IPS DF 6.9 (cell line): ENCODE measurements around the gene CACNB2.

ENCODE experiments used
- DNase-seq: peaks from one replicate; pipeline ENCODE4 v3.0.0-alpha.2; 2013; ENCODE audit warnings: low read depth, low spot score
- H3K27ac ChIP-seq: one replicate; pipeline ENCODE4 v1.5.1; 2013; ENCODE audit warnings: low read length, control low read depth
- H3K27me3 ChIP-seq: 2 replicates; pipeline ENCODE4 v1.6.1; 2013; ENCODE audit warnings: mild to moderate bottlenecking, low read length; ENCODE audit not compliant: control insufficient read depth, insufficient read depth
- H3K36me3 ChIP-seq: 2 replicates; pipeline ENCODE4 v1.6.1; 2013; ENCODE audit warnings: low read length; ENCODE audit not compliant: control insufficient read depth, insufficient read depth
- H3K4me1 ChIP-seq: 2 replicates; pipeline ENCODE4 v1.6.1; 2013; ENCODE audit warnings: low read length; ENCODE audit not compliant: control insufficient read depth, insufficient read depth
- H3K4me3 ChIP-seq: 2 replicates; pipeline ENCODE4 v1.5.1; 2013; ENCODE audit warnings: mild to moderate bottlenecking, low read length
- H3K9me3 ChIP-seq: 2 replicates; pipeline ENCODE4 v1.6.1; 2013; ENCODE audit warnings: low read length, inconsistent platforms; ENCODE audit not compliant: control insufficient read depth, insufficient read depth
- WGBS: extraction: QIAGEN DNeasy Blood & Tissue Kit; methylation state at CpG from one replicate; pipeline ENCODE4 v1.1.7; 2013; ENCODE audit warnings: mixed read lengths, missing lambda C conversion rate; ENCODE audit not compliant: insufficient read length, insufficient coverage; 5-methylcytosine and 5-hydroxymethylcytosine counted together

The CACNB2 gene

DNA sequence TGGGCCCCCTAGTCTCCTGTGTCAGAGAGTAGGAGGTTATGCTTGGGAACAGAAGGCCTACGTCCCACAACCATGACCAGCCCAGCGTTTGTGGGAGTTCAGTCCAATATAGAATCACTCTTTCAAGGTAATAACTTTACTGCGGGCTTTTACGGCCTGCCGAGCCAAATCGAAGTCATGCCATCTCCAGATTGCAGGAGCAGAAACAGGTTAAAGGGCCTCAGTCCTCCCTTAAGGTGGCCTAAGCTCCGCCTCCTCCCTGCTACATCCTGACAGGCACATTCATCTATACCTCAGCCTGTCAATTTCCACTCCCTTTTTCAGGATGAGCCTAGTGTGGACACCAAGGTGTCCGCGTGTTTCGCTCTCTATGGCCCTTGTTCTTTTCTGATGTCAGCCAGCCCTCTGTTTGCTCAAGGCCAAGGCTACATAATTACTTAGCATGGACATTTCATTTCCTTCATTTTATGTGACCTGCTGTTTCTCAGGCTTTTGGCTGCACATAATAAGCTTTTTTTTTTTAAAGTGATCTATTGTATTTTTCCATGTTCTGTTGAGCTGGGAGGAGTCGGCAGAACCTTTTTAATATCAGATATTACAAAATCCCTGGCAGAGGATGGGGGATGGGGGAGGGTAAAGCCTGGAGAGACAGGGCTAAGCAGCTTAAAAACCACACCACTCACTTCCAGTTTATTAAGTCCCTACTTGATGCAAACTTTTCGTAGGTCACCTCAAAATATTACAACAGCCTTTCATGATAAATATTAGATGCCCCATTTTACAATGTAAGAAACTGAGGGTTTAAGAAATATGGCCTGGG, 84.6 kb downstream of the CACNB2 start:
- Histone ChIP-seq H3K9me3 (no peaks in the 10 kb centered on the region), H3K36me3 (no peaks in the 10 kb centered on the region), H3K27ac (no peak overlapping the region), H3K27me3 (no peaks in the 10 kb centered on the region), H3K4me1 (no peaks in the 10 kb centered on the region), H3K4me3 (no peak overlapping the region)
- no CpG with 5 or more reads among the region's 12 CpGs for WGBS
- no peak for DNase-seq

DNA sequence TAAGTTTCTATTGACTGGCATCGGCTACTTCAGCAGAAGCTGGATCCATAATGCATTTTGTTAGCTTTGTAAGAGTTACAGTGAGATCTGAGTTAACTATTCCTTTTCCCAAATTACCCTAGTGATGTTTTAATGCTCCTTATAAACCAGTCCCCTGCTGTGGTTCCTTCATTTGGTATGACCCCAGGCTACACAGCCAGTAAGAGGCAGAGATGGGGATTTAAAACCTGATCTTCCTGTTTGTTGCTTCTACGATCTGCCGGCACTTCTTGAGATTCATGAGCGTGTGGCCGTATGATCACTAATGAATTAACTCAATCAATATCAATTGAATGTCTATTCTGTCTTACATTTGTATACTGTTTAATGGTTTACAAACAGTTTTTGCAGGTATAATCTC, 86.1 kb downstream of the CACNB2 start:
- no CpG with 5 or more reads among the region's 5 CpGs for WGBS
- H3K4me1 ChIP-seq: no peaks in the 10 kb centered on the region
- H3K9me3 ChIP-seq: no peaks in the 10 kb centered on the region
- H3K27me3 ChIP-seq: no peaks in the 10 kb centered on the region
- H3K27ac ChIP-seq: no peak overlapping the region
- no peaks in the 10 kb centered on the region for H3K36me3 ChIP-seq
- no peak overlapping the region for H3K4me3 ChIP-seq
- no peak for DNase-seq

DNA sequence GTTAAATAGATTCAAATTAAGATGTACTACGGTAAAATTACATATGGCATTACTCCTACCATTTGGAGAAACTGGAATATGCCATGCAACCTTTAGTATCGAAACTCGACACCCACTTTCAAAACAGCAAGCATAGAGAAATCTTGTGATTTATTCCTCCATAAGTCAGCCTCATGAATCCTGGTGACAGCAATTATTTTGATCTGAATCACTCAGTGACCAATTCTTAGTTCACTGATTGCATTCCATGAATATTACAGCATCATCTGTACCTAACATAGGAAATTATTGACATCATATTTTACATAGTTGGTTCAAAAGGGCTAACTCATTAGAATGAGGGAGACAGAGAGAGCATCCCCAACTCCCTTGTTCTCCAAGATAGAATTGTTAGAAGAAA, 89.6 kb downstream of the CACNB2 start:
- no CpG with 5 or more reads among the region's 3 CpGs for WGBS
- Histone ChIP-seq H3K4me3 (no peak overlapping the region), H3K9me3 (no peaks in the 10 kb centered on the region), H3K4me1 (no peaks in the 10 kb centered on the region; the same call in 1 of the 2 replicates), H3K27ac (no peak overlapping the region), H3K36me3 (no peaks in the 10 kb centered on the region), H3K27me3 (no peaks in the 10 kb centered on the region)
- DNase-seq: no peak

DNA sequence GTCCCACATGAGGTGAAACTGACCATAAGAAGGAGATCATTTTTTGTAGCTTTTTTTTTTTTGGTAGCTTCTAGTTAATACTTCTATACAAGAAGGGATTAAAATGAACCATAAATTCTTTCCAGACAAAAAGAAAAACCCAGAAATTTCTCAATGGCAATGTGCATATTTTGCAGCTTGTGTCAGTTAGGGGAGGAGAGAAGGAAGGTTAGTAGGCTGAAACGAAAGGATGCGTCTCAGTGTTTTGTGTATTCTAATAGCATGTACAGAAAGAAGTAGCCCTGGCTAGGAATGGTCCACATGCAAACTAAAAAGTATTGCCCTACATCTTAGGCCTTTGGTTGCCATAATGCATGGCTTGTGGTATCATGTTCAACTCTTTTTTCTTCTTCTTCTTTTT, 90.6 kb downstream of the CACNB2 start:
- Histone ChIP-seq H3K27ac (no peak overlapping the region), H3K9me3 (no peaks in the 10 kb centered on the region), H3K4me1 (no peaks in the 10 kb centered on the region; the same call in 1 of the 2 replicates), H3K27me3 (no peaks in the 10 kb centered on the region), H3K4me3 (no peak overlapping the region), H3K36me3 (no peaks in the 10 kb centered on the region)
- WGBS: no CpG with 5 or more reads among the region's 2 CpGs
- DNase-seq: no peak

DNA sequence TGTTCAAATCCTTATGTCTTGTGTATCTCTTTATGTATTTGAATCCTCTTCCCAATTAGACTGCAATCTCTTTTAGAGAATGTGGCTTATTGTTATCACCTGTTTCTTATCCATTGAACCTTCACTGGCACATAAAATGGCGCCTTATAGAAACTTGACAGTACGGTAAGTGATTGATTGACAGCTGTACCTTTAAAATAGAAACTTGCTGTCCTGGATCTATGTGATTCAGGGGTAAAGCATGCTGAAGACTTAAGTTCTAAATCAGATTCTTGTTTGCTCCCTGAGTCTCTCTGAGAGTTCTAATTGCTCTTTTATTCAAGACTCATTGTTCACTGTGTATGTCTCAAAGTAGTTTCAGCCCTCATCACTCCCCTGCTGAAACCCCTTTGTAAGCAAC, 91.3 kb downstream of the CACNB2 start:
- no peaks in the 10 kb centered on the region for H3K27me3 ChIP-seq
- H3K4me3 ChIP-seq: no peak overlapping the region
- no CpG with 5 or more reads among the region's 2 CpGs for WGBS
- no peak for DNase-seq
- no peaks in the 10 kb centered on the region for H3K9me3 ChIP-seq
- no peak overlapping the region for H3K27ac ChIP-seq
- H3K4me1 ChIP-seq: no peaks in the 10 kb centered on the region; the same call in 1 of the 2 replicates
- no peaks in the 10 kb centered on the region for H3K36me3 ChIP-seq

DNA sequence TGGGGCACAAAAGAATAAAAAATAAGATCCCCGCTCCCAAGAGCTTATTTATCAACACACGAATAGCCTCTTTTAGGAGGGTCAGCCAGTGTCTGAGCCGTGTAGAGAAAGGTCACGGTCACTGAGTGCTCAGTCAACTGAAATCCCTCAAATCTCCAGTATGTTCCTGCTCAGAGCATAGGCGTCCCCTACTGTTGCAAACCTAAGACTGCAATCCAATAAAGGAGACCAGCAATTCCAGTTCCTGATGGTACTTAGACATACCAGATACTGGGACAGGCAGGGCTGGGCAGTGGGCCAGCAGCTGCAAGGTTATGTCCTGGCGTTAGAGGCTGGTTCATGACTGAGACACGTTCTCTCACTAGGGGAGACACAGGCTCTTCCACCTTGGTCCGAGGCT, 93.6 kb downstream of the CACNB2 start:
- Histone ChIP-seq H3K36me3 (no peaks in the 10 kb centered on the region), H3K9me3 (no peaks in the 10 kb centered on the region), H3K4me1 (no peaks in the 10 kb centered on the region; the same call in none of the 2 replicates), H3K27me3 (no peaks in the 10 kb centered on the region), H3K4me3 (no peak overlapping the region), H3K27ac (no peak overlapping the region)
- WGBS: no CpG with 5 or more reads among the region's 8 CpGs
- DNase-seq: peak; percentile 27

DNA sequence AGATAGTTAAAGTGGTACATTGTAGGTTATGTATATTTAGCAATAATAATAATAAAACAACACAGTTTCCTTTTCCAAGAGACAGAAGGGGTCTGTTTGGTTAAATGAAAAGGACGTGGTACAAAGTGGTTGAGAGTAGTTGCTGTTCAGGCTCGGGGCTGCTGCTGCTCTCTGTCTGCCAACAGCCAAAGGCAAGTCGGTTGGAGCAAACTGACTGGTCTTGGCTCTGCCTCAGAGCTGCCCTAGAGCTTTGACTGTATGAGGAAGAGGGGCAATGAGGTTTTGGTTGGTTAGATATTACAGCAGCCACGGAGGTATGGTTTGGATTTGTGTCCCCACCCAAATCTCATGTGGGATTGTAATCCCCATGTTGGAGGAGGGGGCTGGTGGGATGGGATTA, 95.3 kb downstream of the CACNB2 start:
- Histone ChIP-seq H3K27ac (no peak overlapping the region), H3K36me3 (no peaks in the 10 kb centered on the region), H3K4me1 (no peaks in the 10 kb centered on the region; the same call in none of the 2 replicates), H3K9me3 (no peaks in the 10 kb centered on the region), H3K4me3 (no peak overlapping the region), H3K27me3 (no peaks in the 10 kb centered on the region)
- no CpG with 5 or more reads among the region's 4 CpGs for WGBS
- no peak for DNase-seq

DNA sequence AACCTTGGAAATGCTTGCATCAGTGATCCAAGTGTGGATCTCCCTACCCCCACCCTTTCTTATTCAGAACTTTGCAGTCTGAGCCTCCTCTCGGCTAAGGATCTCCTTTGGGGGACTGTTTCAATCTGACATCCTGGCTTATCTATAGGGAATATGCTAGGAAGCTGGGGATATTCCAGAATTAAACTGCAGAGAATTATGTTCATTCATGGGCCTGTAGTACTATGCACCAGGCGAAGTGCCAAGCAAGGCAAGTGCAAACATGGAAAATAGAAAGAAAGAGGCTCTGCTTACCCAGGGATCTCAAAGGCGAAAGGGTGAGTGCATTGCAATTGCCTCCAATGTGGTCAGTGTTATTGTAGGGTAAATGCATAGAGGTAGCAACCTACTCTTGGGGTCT, 96.5 kb downstream of the CACNB2 start:
- H3K4me1 ChIP-seq: no peaks in the 10 kb centered on the region; the same call in none of the 2 replicates
- WGBS: no CpG with 5 or more reads among the region's 3 CpGs
- DNase-seq: no peak
- H3K4me3 ChIP-seq: no peak overlapping the region
- no peaks in the 10 kb centered on the region for H3K36me3 ChIP-seq
- H3K27me3 ChIP-seq: no peaks in the 10 kb centered on the region
- no peak overlapping the region for H3K27ac ChIP-seq
- no peaks in the 10 kb centered on the region for H3K9me3 ChIP-seq

DNA sequence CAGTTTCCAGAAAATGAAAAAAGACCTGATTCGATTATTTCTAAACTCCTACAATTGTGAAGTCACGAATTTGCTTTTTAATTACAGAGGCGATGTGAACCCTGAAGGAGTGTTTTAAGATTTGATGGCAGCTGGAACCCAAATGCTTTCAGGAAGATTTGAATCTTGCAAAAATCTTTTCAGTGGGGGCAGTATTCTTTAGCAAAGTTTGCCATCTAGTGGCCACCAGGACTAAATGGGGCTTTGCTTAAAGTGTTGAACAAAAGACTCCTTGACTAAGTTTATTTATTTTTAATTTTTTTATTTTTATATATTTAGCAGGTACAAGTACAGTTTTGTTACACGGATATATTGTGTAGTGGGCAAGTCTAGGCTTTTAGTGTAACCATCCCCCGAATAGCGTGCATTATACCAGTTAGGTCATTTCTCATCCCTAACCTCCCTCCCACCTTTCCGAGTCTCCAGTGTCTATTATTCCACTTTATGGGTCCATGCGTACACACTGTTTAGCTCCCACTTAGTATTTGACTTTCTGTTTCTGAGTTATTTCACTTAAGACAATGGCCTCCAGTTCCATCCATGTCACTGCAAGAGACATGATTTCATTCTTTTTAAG, 98.8 kb downstream of the CACNB2 start:
- H3K27ac ChIP-seq: no peak overlapping the region
- no peaks in the 10 kb centered on the region; the same call in none of the 2 replicates for H3K4me1 ChIP-seq
- WGBS: no CpG with 5 or more reads among the region's 8 CpGs
- H3K27me3 ChIP-seq: no peaks in the 10 kb centered on the region
- no peaks in the 10 kb centered on the region for H3K36me3 ChIP-seq
- no peak for DNase-seq
- H3K4me3 ChIP-seq: no peak overlapping the region
- H3K9me3 ChIP-seq: no peaks in the 10 kb centered on the region

DNA sequence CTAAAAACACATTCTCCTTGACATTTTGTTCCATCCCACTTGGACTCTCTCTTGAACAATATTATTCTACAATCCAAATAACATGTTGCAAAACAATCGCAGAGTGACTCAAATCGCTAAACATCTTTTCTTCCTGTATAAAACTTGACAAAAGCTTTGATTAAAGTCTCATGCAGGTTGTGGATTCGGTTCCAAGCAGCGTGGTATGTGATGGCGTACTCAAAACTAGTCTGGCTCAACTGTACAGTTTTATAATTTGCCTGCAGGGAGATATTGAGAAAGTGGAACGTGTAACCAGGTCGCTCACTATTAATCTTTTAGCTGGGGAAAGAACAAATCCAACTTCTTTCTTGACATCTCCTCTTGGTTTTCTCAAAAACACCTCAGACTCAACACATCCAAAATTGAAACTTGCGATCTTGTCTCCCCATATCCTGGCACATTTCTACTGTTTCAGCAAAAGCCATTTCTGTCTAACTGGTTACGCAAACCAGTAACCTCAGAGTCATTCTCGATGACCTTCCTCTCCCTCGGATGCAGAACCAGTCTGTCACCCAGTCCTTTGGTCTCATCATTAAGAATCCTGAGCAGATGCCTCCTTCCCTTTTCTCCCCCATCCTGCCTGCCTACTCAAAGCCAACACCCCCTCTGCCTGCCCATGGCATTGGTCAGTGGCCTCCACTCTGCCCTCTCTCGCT, 100.1 kb downstream of the CACNB2 start:
- Histone ChIP-seq H3K36me3 (no peaks in the 10 kb centered on the region), H3K9me3 (no peaks in the 10 kb centered on the region), H3K27ac (no peak overlapping the region), H3K4me1 (no peaks in the 10 kb centered on the region; the same call in 1 of the 2 replicates), H3K27me3 (no peaks in the 10 kb centered on the region), H3K4me3 (no peak overlapping the region)
- no peak for DNase-seq
- no CpG with 5 or more reads among the region's 12 CpGs for WGBS
